Measurements from ENCODE around the gene GRWD1.
A peak's percentile ranks its signal among the peaks of the same experiment; 100 is the strongest.

Gene GRWD1

GRCh38 chr19:48415395-48415794, 30.4 kb upstream of the GRWD1 start:
- TF ChIP-seq CTCF (conservative IDR thresholded peaks at IDR 0.05; ENCODE audit: low read depth, low read length) = no peak
- Histone ChIP-seq H3K4me1 (ENCODE audit: low read depth, poor library complexity, severe bottlenecking) (peaks cover 35% of the 10 kb centered on the region), H3K4me3 (IDR thresholded peaks at IDR 0.05; ENCODE audit: insufficient read depth, low read depth, low read length) (no peak overlapping the region), H3K36me3 (ENCODE audit: insufficient read depth) (no peaks in the 10 kb centered on the region), H3K4me2 (peak overlapping the region; percentile 72; the same call in 1 of the 2 replicates), H3K9ac (no peak overlapping the region), H3K27me3 (ENCODE audit: insufficient read depth, low read depth) (peaks cover 10% of the 10 kb centered on the region; the same call in 1 of the 2 replicates), H4K20me1 (ENCODE audit: insufficient read depth) (no peaks in the 10 kb centered on the region), H3K79me2 (ENCODE audit: insufficient read depth, low read depth) (no peaks in the 10 kb centered on the region), H2AFZ (ENCODE audit: low read depth) (peak overlapping the region; percentile 28; the same call in 1 of the 2 replicates), H3K27ac (no peak overlapping the region)

- Histone ChIP-seq H3K36me3 (ENCODE audit: insufficient read depth) (no peaks in the 10 kb centered on the region), H3K4me3 (IDR thresholded peaks at IDR 0.05; ENCODE audit: insufficient read depth, low read depth, low read length) (no peak overlapping the region), H3K27me3 (ENCODE audit: insufficient read depth, low read depth) (peaks cover 10% of the 10 kb centered on the region; the same call in 1 of the 2 replicates), H2AFZ (ENCODE audit: low read depth) (no peak overlapping the region; the same call in 1 of the 2 replicates), H3K4me2 (peak overlapping the region; percentile 36; the same call in 1 of the 2 replicates), H4K20me1 (ENCODE audit: insufficient read depth) (no peaks in the 10 kb centered on the region), H3K9ac (no peak overlapping the region), H3K4me1 (ENCODE audit: low read depth, poor library complexity, severe bottlenecking) (peaks cover 35% of the 10 kb centered on the region), H3K27ac (no peak overlapping the region), H3K79me2 (ENCODE audit: insufficient read depth, low read depth) (no peaks in the 10 kb centered on the region)
- no peak for TF ChIP-seq CTCF (conservative IDR thresholded peaks at IDR 0.05; ENCODE audit: low read depth, low read length)
Observed at GRCh38 chr19:48415806-48416221, 30.0 kb upstream of the GRWD1 start.

- Histone ChIP-seq H3K4me1 (ENCODE audit: low read depth, poor library complexity, severe bottlenecking) (peaks cover 35% of the 10 kb centered on the region), H3K4me2 (no peak overlapping the region), H4K20me1 (ENCODE audit: insufficient read depth) (no peaks in the 10 kb centered on the region), H3K27me3 (ENCODE audit: insufficient read depth, low read depth) (peaks cover 10% of the 10 kb centered on the region; the same call in 1 of the 2 replicates), H2AFZ (ENCODE audit: low read depth) (no peak overlapping the region), H3K9ac (no peak overlapping the region), H3K4me3 (IDR thresholded peaks at IDR 0.05; ENCODE audit: insufficient read depth, low read depth, low read length) (no peak overlapping the region), H3K27ac (no peak overlapping the region), H3K79me2 (ENCODE audit: insufficient read depth, low read depth) (no peaks in the 10 kb centered on the region), H3K36me3 (ENCODE audit: insufficient read depth) (no peaks in the 10 kb centered on the region)
- no peak for TF ChIP-seq CTCF (conservative IDR thresholded peaks at IDR 0.05; ENCODE audit: low read depth, low read length)
Observed at GRCh38 chr19:48417421-48417820, 28.4 kb upstream of the GRWD1 start.

GRCh38 chr19:48418317-48419064, 27.3 kb upstream of the GRWD1 start:
- H3K4me2 ChIP-seq = peak overlapping the region; percentile 73
- H2AFZ ChIP-seq (ENCODE audit: low read depth) = peak overlapping the region; percentile 100
- no peaks in the 10 kb centered on the region for H3K36me3 ChIP-seq (ENCODE audit: insufficient read depth)
- no peak overlapping the region for H3K4me3 ChIP-seq (IDR thresholded peaks at IDR 0.05; ENCODE audit: insufficient read depth, low read depth, low read length)
- TF ChIP-seq CTCF (conservative IDR thresholded peaks at IDR 0.05; ENCODE audit: low read depth, low read length) = peak; percentile 57
- H3K27ac ChIP-seq = peak overlapping the region; percentile 61
- H3K79me2 ChIP-seq (ENCODE audit: insufficient read depth, low read depth) = no peaks in the 10 kb centered on the region
- no peaks in the 10 kb centered on the region for H4K20me1 ChIP-seq (ENCODE audit: insufficient read depth)
- H3K9ac ChIP-seq = peak overlapping the region; percentile 39; the same call in 1 of the 2 replicates
- peaks cover 35% of the 10 kb centered on the region for H3K4me1 ChIP-seq (ENCODE audit: low read depth, poor library complexity, severe bottlenecking)
- H3K27me3 ChIP-seq (ENCODE audit: insufficient read depth, low read depth) = peaks cover 10% of the 10 kb centered on the region; the same call in 1 of the 2 replicates

Measured in KMS-11 (cell line).